ENCODE data around the gene CCM2L.

- TF ChIP-seq CTCF (IDR thresholded peaks at IDR 0.05) = no peak
- no peak for TF ChIP-seq POLR2A (IDR thresholded peaks at IDR 0.05)
These were observed 3.1 kb upstream of the CCM2L start for GRCh38 chr20:32006841-32007786.
